GM04504 (cell line): ENCODE measurements around the gene VCPKMT.
"Not testable (repeated sequence)": the region's sequence is repeated elsewhere in the genome, so short reads cannot be mapped to it uniquely, and the experiment has no call there.

ENCODE experiments used
- DNase-seq: peaks from one replicate; pipeline ENCODE4 v3.0.0-alpha.2; 2012; ENCODE audit warnings: low read depth

The VCPKMT gene

DNA sequence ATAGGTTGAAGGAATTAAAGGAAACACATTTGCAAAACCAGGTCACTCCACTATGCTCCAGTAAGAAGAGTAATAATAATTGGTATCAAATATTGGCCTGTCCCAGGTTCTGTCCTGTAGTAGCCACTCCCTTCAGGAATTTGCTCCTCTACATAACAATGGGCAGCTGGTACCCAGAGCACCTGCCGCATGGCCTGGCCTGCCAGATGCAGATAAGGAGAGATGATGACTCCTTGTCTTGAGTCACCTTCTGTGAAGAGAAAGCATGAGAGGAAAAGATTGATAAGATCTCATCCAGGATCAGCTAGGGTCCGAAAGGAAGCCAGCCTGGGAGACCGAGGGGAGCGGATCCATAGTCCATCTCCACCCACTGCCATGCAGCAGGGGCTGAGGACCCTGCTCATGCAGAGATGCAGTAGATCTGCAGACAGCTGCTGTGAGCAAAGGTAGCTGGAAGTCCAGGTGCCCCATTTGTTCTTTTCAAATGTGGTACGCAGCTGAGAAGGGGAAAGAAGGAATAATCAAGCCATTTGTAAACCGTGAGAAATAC is 24.3 kb downstream of the VCPKMT start:
- DNase-seq, result no peak

DNA sequence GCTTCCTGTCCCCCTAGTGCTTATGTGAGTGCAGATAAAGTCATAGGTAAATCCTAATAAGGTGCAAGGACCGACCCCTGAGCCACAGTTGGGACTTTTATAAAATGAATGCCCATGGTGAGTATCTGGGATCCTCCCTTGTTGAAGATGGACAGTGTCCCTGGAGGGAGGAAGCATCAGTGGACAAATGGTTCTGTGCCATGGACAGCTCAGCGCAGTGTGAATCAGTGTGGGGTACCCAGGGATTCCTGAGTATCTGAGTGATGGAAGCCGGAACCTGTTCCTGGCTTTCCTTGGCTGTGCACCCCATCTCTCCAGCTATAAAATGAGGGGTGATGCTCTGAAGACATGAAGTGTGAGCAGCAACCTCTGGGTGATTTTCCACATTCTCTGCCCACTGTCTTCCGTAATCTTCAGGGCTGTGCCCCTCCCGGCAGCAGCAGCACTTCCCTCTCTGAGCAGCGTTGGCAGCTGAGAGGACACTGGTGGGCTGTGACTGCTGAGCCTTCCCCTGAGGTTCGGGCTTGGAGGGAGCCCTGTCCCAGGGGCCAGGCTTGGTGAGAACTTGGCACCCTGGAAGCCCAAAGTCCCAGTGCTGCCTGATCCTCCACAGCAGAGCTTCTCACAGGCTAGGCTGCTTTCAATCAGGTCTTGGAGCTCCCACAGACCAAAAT is 25.0 kb downstream of the VCPKMT start:
- DNase-seq, result no peak

DNA sequence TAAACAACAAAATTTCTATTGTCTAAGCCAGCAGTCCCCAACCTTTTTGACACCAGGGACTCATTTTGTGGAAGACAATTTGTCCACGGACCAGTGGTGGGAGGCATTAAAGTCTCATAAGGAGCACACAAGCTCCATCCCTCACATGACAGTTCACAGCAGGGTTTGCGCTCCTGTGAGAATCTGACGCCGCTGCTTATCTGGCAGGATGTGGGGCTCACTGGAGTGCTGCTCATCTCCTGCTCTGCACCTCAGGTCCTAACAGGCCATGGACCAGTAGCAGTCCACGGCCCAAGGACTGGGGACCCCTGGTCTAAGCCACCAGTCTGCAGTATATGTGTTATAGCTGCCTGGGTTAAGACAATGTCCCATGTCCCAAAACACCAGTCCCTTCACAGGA is 27.2 kb downstream of the VCPKMT start:
- DNase-seq, result no peak

DNA sequence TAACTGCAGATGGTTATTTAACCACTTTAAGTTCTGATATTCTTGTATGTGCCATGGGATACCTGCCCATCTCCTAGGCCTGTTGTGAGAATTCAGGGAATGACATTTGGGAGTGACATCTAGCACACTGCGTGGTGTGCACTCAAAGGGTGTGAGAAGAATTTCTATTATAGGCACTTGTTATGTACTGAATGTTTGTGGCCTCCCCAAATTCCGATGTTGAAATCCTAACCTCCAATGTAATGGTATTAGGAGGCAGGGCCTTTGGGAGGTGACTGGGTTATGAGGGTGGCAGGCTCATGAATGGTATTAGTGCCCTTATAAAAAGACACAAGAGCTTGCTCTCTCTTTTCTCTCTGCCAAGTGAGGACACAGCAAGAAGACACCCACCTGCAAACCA is 27.6 kb downstream of the VCPKMT start:
- DNase-seq, result no peak

DNA sequence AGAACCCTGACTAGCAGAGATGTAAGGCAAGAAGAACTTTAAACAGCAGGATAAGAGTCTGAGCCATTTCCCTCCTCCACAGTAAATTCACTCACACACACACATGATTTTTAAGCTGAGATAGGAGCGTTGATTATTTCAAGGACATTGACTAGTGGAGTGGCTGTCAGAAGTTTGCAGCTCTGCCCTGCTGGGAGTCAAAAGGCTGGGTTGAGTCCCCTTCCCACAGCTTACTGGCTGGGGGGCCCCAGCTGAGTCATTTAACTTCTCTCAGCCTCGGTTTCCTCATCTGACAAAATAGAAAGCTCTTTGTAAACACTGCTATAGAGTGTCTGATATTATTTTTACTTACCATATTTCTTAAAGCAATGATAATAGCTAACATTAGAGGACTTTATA is 28.3 kb downstream of the VCPKMT start:
- DNase-seq, result no peak

DNA sequence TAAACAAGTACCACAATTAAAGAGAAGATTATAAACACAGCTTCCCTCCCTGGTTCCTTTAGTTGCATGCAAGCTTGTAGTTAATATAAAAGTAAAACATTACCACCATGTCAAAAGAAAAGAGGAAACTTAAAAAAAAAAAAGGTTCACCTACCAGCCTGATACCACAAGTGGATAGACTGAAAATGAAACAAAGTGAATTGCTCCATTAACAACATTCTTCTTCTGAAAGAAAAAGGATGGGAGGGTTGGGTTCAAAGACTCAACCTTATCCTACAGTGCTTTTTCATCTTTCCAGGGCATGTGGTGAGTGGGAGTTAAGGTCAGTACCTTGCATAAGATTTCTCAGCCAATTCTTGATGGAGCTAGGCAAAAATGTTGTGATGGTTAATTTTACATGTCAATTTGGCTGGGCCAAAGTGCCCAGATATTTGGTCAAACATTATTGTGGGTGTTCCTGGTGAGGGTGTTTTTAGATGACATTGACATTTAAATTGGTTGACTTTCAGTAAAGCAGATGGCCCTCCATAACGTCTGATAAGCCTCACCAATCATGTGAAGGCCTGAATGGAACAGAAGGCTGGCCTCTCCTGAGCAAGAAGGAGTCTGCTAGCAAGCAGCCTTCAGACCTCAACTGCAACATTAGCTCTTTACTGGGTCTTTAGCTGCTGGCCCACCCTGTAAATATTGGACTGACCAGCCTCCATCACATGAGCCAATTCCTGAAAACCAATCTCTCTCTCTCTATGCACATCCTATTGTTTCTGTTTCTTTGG is 28.8 kb downstream of the VCPKMT start:
- no peak for DNase-seq

DNA sequence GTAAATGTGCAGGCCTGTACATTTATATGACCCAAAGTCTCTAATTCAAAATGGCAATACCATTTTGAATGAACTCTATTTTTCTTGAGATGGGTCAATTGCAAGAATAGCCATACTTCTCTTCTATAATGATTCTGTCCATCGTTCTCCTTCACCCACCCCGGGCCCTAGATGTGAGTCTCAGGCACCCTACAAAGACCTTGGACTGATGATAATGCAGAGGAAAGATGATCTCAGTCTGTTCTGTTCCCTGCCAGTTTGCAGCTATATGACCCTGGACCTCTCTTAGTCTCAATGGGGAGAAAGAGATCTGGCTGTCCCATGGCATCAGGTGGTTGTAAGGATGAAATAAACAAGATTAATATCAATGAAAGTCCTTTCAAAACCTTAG is 30.1 kb downstream of the VCPKMT start:
- DNase-seq, result no peak

DNA sequence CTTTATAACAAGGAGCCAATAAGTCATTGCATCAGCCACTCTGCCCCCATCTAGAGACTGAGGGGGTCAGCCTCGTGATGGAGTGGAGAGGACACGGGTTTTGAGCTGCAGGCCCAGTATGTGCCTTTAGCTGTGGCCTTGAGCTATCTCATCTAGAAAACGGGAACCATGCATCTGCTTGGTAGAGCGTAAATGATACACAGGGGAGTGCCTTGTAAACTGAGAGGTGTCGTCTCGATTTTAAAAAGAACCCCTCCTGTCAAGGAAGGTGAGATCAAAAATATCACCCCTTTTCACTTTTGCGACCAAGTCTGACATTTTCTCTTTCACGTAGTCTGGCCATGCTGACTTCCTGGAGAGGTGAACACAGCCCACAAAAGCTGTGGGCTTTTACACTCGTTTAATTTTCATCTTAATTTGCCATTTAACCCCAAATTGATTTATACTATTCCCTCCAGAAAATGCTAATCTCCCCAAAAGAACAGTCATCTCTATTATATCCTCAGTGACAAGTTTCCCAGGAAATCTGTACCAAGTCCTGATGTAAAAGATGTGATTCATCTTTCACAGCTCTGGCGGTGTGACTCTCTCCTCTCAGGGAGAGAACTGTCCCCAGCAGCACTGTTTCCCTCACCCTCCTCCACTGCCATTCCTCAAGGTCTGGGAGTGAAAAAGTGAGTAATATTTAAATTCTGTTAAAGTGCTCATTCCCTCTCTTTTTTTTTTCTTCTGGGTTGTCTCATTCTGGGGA is 30.6 kb downstream of the VCPKMT start:
- peak; percentile 69 for DNase-seq

DNA sequence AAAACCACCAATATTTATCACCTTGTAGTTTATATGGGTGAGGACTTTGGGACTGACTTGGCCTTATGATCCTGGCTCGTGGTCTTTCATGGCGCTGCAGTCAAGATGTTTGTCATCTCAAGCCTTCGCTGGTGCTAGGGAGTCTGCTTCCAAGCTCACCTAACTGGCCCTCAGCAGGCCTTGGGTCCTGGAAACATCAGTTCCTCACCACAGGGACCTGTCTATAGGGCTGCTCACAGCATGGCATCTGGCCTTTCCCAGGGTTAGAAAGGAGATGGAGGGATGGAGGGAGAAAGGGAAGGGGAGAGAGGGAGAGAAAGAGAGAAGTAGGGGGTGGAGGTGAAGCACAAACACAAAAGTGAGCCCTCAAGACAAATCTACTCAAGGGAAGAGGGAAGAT is 31.7 kb downstream of the VCPKMT start:
- DNase-seq, result no peak

DNA sequence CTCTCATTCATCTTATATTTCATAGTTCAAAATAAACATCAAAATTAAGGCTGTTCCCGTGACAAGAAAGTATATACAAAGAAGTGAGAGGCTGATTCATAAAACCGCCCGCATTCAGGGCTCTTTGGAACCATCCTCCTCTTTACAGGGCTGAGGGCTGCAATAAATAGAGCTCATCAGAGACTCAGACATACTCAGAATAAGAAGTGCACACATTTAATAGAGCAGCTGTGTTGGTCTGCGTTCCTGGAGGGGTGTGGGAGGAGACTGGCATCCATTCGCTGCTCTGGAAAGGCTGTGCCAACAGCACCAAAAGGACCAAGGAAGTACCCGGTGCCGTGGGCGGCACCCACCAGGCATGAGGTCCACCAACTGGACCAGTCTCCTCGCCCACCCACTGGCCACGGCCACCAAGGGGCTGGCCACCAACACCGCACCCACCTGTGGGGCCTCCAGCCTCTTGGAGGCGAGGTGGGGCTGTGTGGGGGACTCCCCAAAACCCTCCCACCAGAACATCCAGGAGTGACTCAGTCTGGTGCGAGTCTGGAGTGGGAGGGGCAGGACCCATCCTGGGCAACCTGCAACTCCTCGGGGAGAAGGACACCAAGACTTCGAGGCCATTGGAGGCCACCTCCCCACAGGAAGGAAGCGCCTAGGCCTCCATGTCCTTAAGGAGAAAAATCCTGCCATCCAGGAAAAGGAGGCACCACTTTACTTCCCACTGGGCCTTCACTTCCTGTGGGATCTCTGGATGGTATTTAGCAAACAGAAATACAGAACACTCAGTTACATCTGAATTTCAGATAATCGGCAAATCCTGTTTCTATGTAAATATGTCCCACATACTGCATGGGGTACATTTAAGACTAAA is 32.7 kb downstream of the VCPKMT start:
- DNase-seq, result no peak

DNA sequence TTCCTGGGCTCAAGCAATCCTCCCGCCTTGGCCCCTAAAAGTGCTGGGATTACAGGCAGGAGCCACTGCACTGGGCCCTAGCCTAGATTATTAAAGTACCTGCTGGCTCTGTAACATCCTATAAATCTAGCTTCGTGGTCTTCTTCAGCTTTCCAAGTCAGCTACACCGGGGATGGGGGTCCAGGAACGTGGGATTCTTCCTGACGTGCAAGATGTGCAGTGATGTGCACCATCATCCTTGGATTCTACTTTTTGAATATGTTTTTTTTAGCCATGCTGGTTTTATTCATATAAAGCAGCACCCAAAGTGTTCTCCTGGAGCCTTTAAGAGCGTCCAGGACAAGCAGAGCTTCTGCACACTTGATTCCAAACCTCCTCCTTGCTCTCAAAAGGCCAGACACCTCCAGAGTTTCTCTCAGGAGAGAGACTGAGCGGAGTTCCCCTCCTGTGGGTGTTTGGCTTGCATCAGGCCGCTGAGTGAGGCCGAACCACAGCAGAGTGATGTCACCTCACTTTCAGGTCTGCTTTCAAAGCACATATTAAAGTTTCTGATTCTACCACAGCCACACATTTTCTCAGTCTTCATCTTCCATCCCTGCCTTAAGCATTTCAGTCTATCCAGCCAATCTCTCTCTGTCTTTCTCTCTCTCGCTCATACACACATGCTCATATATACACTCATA is 33.4 kb downstream of the VCPKMT start:
- DNase-seq, result no peak

DNA sequence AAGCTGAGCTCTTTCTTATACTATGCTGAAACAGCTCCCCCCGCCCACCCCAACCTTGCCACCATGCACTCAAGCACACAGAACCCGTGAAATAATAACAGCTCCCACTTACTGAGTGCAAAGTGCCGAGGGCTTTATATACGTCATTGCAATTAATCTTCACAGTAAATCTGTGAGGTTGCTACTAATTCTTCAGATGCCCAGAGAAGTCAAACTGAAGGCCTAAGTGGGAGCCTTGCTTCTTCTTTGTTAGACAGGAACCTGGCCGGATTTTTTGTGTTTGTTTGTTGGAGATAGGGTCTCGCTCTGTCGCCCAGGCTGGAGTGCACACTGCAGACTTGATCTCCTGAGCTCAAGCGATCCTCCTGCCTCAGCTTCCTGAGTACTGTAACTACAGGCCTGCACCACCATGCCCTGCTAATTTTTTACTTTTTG is 34.0 kb downstream of the VCPKMT start:
- DNase-seq, result no peak

DNA sequence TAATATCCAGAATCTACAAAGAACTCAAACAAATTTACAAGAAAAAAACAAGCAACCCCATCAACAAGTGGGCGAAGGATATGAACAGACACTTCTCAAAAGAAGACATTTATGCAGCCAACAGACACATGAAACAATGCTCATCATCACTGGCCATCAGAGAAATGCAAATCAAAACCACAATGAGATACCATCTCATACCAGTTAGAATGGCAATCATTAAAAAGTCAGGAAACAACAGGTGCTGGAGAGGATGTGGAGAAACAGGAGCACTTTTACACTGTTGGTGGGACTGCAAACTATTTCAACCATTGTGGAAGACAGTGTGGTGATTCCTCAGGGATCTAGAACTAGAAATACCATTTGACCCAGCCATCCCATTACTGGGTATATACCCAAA is 37.3 kb downstream of the VCPKMT start:
- not testable (repeated sequence) for DNase-seq

DNA sequence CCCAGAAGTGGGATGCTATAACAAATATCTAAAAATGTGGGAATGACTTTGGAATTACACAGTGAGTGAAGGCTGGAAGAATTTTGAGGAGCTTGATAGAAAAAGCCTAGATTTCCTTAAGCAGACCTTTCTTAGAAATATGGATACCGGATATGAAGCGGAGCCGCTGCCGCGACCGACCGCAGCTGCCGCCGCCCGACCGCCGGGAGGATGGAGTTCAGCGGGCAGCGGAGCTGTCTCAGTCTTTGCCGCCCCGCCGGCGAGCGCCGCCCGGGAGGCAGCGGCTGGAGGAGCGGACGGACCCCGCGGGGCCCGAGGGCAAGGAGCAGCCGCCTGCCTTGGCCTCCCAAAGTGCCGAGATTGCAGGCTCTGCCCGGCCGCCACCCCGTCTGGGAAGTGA is 42.7 kb downstream of the VCPKMT start:
- not testable (repeated sequence) for DNase-seq

DNA sequence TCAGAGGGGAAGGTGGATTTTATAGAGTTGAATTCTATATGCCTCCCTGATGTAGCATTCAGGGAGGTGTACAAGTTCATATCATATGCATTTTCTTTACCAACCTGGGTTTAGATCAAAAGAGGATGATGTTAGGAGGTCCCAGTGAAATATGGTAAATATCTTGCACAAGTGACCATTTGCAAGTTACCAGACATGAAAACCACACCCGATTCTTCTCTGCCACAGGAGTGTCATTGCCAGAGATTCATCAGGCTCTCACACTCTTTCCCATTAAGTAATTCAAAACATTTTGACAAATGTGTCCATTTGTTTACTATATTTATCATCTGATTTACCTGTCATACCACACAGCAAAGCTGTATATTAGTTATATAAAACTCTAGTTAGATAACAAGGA is 44.0 kb downstream of the VCPKMT start:
- no peak for DNase-seq

DNA sequence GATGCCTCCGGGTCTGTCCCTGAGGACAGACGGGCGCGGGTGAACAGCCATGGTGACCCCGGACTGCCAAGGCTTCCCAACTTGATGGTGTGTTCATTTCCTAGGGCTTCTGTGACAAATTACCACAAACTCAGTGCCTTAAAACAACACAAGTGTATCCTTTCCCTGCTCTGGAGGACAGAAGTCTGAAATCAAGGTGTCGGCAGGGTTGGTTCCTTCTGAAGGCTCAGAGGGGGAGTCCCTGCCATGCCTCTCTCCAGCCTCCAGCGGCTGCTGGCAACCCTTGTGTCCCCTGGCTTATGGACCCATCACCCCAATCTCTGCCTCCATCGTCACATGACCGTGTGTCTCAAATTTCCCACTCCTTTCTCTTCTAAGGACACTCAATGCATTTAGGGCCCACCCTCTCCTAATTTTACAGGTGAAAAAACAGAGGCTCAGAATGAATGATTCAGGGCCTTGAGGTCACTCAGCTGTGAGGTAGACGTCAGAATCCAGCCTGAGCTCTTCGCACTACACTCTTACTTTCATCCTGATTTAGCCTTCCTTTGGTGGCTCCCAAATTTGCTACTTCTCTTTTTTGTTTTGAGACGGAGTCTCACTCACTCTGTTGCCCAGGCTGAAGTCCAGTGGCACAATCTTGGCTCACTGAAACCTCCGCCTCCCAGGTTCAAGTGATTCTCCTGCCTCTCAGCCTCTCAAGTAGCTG is 45.4 kb downstream of the VCPKMT start:
- no peak for DNase-seq

DNA sequence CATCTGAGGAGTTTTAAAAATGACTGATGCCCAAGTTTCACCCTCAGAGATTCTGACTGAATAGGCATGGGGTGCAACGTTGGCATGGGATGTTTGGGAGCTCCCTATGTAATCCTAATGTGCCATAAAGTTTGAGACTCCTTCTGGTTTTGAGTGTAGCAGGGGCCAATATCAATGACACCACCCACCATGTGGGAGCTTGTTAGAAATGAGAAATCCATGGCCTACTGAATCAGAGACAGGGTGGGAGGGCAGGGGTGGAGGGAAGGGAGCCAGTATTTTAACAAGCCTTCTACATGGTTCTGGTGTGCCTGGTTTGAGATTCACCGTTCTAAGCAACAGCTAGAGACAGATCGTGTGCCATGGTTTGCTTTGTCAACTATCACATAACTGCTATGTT is 46.1 kb downstream of the VCPKMT start:
- no peak for DNase-seq

DNA sequence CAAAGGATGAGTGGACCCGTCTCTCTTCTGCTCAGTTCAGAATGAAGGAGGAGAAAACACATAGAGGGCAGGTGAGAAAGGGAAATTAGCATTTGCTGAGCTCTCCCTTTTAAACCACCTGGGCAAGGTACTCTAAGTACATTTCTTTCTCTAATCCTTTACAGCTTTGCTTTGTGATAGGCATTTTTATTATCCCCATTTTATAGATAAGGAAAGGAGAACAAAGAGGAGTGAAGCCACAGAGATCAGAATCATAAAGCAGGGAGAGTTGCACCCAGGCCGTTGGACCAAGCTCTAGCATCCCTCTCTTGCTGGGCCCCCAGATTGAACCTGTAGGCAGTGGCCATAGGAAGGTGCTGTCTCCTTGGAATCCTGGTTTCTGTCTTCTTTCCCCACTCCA is 47.0 kb downstream of the VCPKMT start:
- no peak for DNase-seq

DNA sequence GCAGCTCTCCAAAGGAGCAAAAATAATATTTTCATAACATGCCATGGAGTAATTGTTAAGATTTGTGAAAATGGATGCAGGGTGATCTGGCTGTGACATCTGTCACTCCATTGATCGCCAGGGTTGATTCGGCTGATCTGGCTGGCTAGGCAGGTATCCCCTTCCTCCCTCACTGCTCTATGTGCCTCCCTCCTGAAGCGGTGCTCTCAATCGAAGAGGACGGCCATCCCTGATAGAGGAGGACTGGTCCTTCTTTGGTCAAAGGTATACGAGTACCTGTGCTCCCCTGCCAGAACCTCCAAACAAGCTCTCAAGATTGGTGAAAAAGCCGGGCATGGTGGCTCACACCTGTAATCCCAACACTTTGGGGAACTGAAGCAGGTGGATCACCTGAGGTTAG is 47.9 kb downstream of the VCPKMT start:
- no peak for DNase-seq

DNA sequence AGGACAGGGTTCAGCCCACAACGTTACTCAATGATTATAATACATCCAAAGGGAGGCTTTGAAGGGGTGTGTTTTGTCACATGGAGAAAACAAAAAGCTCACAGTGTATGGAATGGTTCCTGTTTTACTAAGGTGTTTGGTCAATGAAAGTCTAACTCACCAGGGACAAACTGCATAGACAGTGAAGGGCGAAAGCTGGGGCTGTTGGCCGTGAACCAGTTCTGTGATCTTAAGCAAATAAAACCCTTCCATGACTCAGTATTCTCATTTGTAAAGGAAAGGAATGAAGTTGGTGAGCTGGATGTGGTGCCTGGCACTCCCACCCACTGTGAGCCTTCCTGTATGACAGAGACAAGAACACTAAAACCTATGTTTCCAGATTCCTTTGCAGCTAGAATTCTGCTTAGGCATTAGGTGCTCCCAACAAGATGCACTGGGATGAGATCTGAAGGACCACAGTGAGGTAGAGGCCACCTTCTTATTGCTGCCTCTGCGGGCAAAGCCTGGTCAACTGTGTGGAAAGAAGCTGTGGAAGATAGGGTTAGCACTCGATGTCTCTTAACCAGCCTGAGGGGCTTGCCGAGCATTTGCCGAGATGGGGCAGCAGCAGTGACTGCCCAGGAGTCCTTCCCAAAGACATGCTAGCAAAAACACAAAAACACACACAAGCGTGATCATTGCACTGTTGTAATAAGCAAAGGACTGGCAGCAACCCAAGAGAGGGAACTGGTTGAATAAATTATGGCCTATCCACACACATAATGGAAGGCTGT is 48.5 kb downstream of the VCPKMT start:
- no peak for DNase-seq
